Measurements from ENCODE around the gene TMEM121B. TPM values are rescaled to one million over a fixed set of nuclear protein-coding genes. Genes with fewer than 3 reads are reported as not detected.

TMEM121B gene
- polyA plus RNA-seq, 1 donor (not counting 4 experiments of a cell fraction or from before 2014, with no cell fraction given): not detected

DNA sequence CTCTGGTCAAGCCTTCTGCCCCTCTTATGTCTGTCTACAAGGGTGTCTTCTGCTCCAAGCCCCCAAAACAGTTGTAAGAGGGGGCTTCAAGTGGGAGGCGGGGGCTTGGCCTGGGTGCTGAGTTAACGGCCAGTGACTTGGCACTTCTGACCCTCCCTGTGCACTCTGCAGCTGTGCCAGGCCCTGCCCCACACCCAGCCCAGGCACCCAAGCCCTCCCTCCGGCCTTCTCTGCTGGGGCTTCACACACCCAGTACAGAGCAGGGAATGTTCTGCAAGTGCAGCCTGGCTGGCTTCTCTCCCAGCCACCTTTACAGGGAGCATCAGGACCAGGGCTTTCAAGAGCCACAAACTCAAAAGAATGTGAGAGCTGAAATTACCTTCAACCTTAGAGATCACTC, 3.8 kb downstream of the TMEM121B start:
- FAIRE-seq: no peak
- no peaks in the 10 kb centered on the region for H3K36me3 ChIP-seq (ENCODE audit: control insufficient read depth in 2 of 2, extremely low read depth in 1 of 2, insufficient read depth in 2 of 2, low read length in 2 of 2)
- no peaks in the 10 kb centered on the region for H3K9me3 ChIP-seq (ENCODE audit: control insufficient read depth, low read depth, low read length)
- dilution Hi-C loops (cut with MboI; ENCODE audit: extremely low pct_ligation_motif_present, low sequenced_read_pairs): no loop called here
- H3K27ac ChIP-seq (ENCODE audit: control insufficient read depth, insufficient read depth, low read length): no peak overlapping the region
- peaks cover 44% of the 10 kb centered on the region for H3K27me3 ChIP-seq (ENCODE audit: control insufficient read depth, extremely low read depth, insufficient read depth, low read length)
- H3K9me1 ChIP-seq (ENCODE audit: control insufficient read depth, extremely low read depth, insufficient read depth, low read length): no peaks in the 10 kb centered on the region
- no peaks in the 10 kb centered on the region for H3K79me2 ChIP-seq (ENCODE audit: control insufficient read depth, insufficient read depth, low read length)
- no peak overlapping the region for H2AFZ ChIP-seq (ENCODE audit: control insufficient read depth, low read length)
- H4K20me1 ChIP-seq (ENCODE audit: control insufficient read depth, extremely low read depth, insufficient read depth, low read length): no peaks in the 10 kb centered on the region
- H3K9ac ChIP-seq (ENCODE audit: control insufficient read depth, extremely low read depth, insufficient read depth, low read length): no peak overlapping the region
- H3K4me1 ChIP-seq (ENCODE audit: control insufficient read depth, extremely low read depth, insufficient read depth, low read length): no peaks in the 10 kb centered on the region
- DNase-seq (ENCODE audit: low read depth, low spot score): no peak
- no peak overlapping the region for H3K4me2 ChIP-seq (ENCODE audit: control insufficient read depth, extremely low read depth, insufficient read depth, low read depth, low read length)
- no peak overlapping the region for H3K4me3 ChIP-seq (ENCODE audit: control insufficient read depth in 2 of 3, extremely low read depth in 1 of 3, insufficient read depth in 2 of 3, low read depth in 1 of 3, low read length in 3 of 3)
- TF ChIP-seq, protein P1, sequence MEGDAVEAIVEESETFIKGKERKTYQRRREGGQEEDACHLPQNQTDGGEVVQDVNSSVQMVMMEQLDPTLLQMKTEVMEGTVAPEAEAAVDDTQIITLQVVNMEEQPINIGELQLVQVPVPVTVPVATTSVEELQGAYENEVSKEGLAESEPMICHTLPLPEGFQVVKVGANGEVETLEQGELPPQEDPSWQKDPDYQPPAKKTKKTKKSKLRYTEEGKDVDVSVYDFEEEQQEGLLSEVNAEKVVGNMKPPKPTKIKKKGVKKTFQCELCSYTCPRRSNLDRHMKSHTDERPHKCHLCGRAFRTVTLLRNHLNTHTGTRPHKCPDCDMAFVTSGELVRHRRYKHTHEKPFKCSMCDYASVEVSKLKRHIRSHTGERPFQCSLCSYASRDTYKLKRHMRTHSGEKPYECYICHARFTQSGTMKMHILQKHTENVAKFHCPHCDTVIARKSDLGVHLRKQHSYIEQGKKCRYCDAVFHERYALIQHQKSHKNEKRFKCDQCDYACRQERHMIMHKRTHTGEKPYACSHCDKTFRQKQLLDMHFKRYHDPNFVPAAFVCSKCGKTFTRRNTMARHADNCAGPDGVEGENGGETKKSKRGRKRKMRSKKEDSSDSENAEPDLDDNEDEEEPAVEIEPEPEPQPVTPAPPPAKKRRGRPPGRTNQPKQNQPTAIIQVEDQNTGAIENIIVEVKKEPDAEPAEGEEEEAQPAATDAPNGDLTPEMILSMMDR (optimal IDR thresholded peaks at IDR 0.05 in 1 of 3, IDR thresholded peaks at IDR 0.05 in 1 of 3, conservative IDR thresholded peaks at IDR 0.05 in 1 of 3; ENCODE audit: extremely low read depth in 1 of 3, insufficient read depth in 2 of 3, low read length in 3 of 3): no peak
- no peak for TF ChIP-seq EZH2 (IDR thresholded peaks at IDR 0.05; ENCODE audit: low read length)

DNA sequence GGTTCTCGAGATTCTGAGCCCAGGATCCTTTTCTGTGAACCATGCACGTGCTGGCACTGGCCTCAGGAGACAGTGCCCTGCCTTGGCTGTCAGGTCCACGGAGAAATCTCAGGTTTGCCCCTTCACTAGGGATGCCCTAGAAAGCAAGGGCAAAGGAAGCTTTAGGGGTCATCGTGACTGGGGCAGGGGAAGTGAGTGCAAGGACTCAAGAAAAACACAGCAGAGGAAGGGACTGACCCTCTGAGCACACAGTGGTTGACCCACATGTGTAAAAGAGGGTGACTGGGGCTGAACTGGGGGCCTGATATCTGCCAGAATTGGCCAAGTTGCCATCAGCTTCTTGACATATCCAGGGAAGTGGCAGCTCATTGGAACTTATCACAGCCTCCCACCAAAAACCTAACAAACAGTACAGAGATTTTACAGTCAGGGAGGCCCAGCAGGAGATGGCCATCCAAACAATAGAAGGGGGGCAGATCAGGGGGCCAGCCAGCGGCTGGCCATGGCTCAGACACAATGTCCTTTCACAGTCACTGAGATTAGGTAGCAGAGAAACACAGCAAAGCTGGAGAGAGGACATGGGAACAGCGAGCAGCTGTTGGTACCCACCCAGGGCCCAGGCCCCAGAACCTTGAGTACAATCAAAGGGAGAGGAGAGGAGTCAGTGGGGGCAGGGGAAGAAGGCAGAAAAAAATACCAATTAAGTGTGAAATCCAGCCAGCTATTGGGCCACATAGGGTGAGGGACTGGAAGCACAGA, 4.4 kb downstream of the TMEM121B start:
- Histone ChIP-seq H2AFZ (ENCODE audit: control insufficient read depth, low read length) (no peak overlapping the region), H3K27ac (ENCODE audit: control insufficient read depth, insufficient read depth, low read length) (no peak overlapping the region), H3K4me1 (ENCODE audit: control insufficient read depth, extremely low read depth, insufficient read depth, low read length) (no peaks in the 10 kb centered on the region), H3K4me2 (ENCODE audit: control insufficient read depth, extremely low read depth, insufficient read depth, low read depth, low read length) (no peak overlapping the region), H3K36me3 (ENCODE audit: control insufficient read depth in 2 of 2, extremely low read depth in 1 of 2, insufficient read depth in 2 of 2, low read length in 2 of 2) (no peaks in the 10 kb centered on the region), H3K27me3 (ENCODE audit: control insufficient read depth, extremely low read depth, insufficient read depth, low read length) (peaks cover 38% of the 10 kb centered on the region), H3K79me2 (ENCODE audit: control insufficient read depth, insufficient read depth, low read length) (no peaks in the 10 kb centered on the region), H3K9me1 (ENCODE audit: control insufficient read depth, extremely low read depth, insufficient read depth, low read length) (no peaks in the 10 kb centered on the region), H3K9me3 (ENCODE audit: control insufficient read depth, low read depth, low read length) (no peaks in the 10 kb centered on the region), H3K4me3 (ENCODE audit: control insufficient read depth in 2 of 3, extremely low read depth in 1 of 3, insufficient read depth in 2 of 3, low read depth in 1 of 3, low read length in 3 of 3) (no peak overlapping the region), H4K20me1 (ENCODE audit: control insufficient read depth, extremely low read depth, insufficient read depth, low read length) (no peaks in the 10 kb centered on the region), H3K9ac (ENCODE audit: control insufficient read depth, extremely low read depth, insufficient read depth, low read length) (no peak overlapping the region)
- dilution Hi-C loops (cut with MboI; ENCODE audit: extremely low pct_ligation_motif_present, low sequenced_read_pairs): no loop called here
- TF ChIP-seq EZH2 (IDR thresholded peaks at IDR 0.05; ENCODE audit: low read length): no peak
- TF ChIP-seq, protein P1 (optimal IDR thresholded peaks at IDR 0.05 in 1 of 3, IDR thresholded peaks at IDR 0.05 in 1 of 3, conservative IDR thresholded peaks at IDR 0.05 in 1 of 3; ENCODE audit: extremely low read depth in 1 of 3, insufficient read depth in 2 of 3, low read length in 3 of 3): no peak
- FAIRE-seq (no peak), DNase-seq (ENCODE audit: low read depth, low spot score) (no peak)

Data from keratinocyte (primary cell).